GM19238 (cell line): ENCODE data around the gene SHC3.

Experiments used
- DNase-seq: peaks from one replicate; pipeline ENCODE4 v3.0.0; 2011; ENCODE audit warnings: low spot score; ENCODE audit not compliant: insufficient read length

SHC3 gene

GRCh38 chr9:89109666-89110065 is 69.0 kb downstream of the SHC3 start:
- DNase-seq: no peak

- DNase-seq: no peak
These were observed 71.2 kb downstream of the SHC3 start for GRCh38 chr9:89107406-89107805.

- DNase-seq: no peak
These were observed 72.3 kb downstream of the SHC3 start for GRCh38 chr9:89106224-89106851.

GRCh38 chr9:89104821-89105220 is 73.8 kb downstream of the SHC3 start:
- no peak for DNase-seq

GRCh38 chr9:89097219-89097618 is 81.4 kb downstream of the SHC3 start:
- DNase-seq: no peak

- no peak for DNase-seq
These were observed 81.8 kb downstream of the SHC3 start for GRCh38 chr9:89096807-89097206.

- no peak for DNase-seq
These were observed 82.7 kb downstream of the SHC3 start for GRCh38 chr9:89095761-89096528.

GRCh38 chr9:89093201-89093975 is 85.2 kb downstream of the SHC3 start:
- DNase-seq: no peak

- DNase-seq: no peak
These were observed 89.4 kb downstream of the SHC3 start for GRCh38 chr9:89089176-89089575.

- no peak for DNase-seq
These were observed 95.0 kb downstream of the SHC3 start for GRCh38 chr9:89083626-89084025.

GRCh38 chr9:89080193-89080592 is 98.4 kb downstream of the SHC3 start:
- DNase-seq: no peak

- DNase-seq: no peak
These were observed 99.2 kb downstream of the SHC3 start for GRCh38 chr9:89079391-89079790.

GRCh38 chr9:89078860-89079259 is 99.8 kb downstream of the SHC3 start:
- no peak for DNase-seq

- no peak for DNase-seq
These were observed 100.2 kb downstream of the SHC3 start for GRCh38 chr9:89078421-89078820.

GRCh38 chr9:89077519-89077918 is 101.1 kb downstream of the SHC3 start:
- DNase-seq: no peak

GRCh38 chr9:89073397-89073796 is 105.2 kb downstream of the SHC3 start:
- DNase-seq: no peak

GRCh38 chr9:89071591-89071990 is 107.0 kb downstream of the SHC3 start:
- DNase-seq: no peak

- DNase-seq: no peak
These were observed 111.8 kb downstream of the SHC3 start for GRCh38 chr9:89066835-89067234.

GRCh38 chr9:89065921-89066320 is 112.7 kb downstream of the SHC3 start:
- no peak for DNase-seq

GRCh38 chr9:89060790-89061189 is 117.8 kb downstream of the SHC3 start:
- DNase-seq: no peak

- no peak for DNase-seq
These were observed 118.6 kb downstream of the SHC3 start for GRCh38 chr9:89059925-89060506.

- DNase-seq: no peak
These were observed 119.7 kb downstream of the SHC3 start for GRCh38 chr9:89058906-89059305.
